ENCODE data around the gene ADCY9. TPM values are rescaled to one million over a fixed set of nuclear protein-coding genes. Genes with fewer than 3 reads are reported as not detected.

Gene ADCY9
- total RNA-seq, 2 donors from 2014 or later: 4.1 to 9.4 TPM

GRCh38 chr16:4137438-4137837 lies 21.2 kb upstream of the ADCY9 start:
- no peak for ATAC-seq (replicated peaks)
- H3K9me3 Mint-ChIP-seq: no peaks in the 10 kb centered on the region
- H3K36me3 Mint-ChIP-seq (ENCODE audit: low read depth): no peaks in the 10 kb centered on the region
- peaks cover 8% of the 10 kb centered on the region for H3K27me3 Mint-ChIP-seq
- H3K4me1 Mint-ChIP-seq: peaks cover 6% of the 10 kb centered on the region
- no peak overlapping the region for H3K27ac Mint-ChIP-seq
- H3K4me3 Mint-ChIP-seq: no peak overlapping the region

GRCh38 chr16:4136229-4136813 lies 20.1 kb upstream of the ADCY9 start:
- Mint-ChIP-seq H3K36me3 (ENCODE audit: low read depth) (no peaks in the 10 kb centered on the region), H3K4me3 (no peak overlapping the region), H3K9me3 (no peaks in the 10 kb centered on the region), H3K4me1 (peaks cover 6% of the 10 kb centered on the region), H3K27me3 (peaks cover 10% of the 10 kb centered on the region), H3K27ac (no peak overlapping the region)
- ATAC-seq (replicated peaks): no peak

- no peak overlapping the region for H3K4me3 Mint-ChIP-seq
- no peaks in the 10 kb centered on the region for H3K9me3 Mint-ChIP-seq
- no peak overlapping the region for H3K27ac Mint-ChIP-seq
- peaks cover 11% of the 10 kb centered on the region for H3K27me3 Mint-ChIP-seq
- peaks cover 6% of the 10 kb centered on the region for H3K4me1 Mint-ChIP-seq
- H3K36me3 Mint-ChIP-seq (ENCODE audit: low read depth): no peaks in the 10 kb centered on the region
- no peak for ATAC-seq (replicated peaks)
Observed at GRCh38 chr16:4135537-4135936, 19.3 kb upstream of the ADCY9 start.

GRCh38 chr16:4133897-4134372 lies 17.7 kb upstream of the ADCY9 start:
- H3K27me3 Mint-ChIP-seq: peaks cover 16% of the 10 kb centered on the region
- H3K36me3 Mint-ChIP-seq (ENCODE audit: low read depth): no peaks in the 10 kb centered on the region
- peaks cover 6% of the 10 kb centered on the region for H3K4me1 Mint-ChIP-seq
- H3K27ac Mint-ChIP-seq: no peak overlapping the region
- H3K4me3 Mint-ChIP-seq: no peak overlapping the region
- H3K9me3 Mint-ChIP-seq: no peaks in the 10 kb centered on the region
- ATAC-seq (replicated peaks): no peak

GRCh38 chr16:4131621-4132020 lies 15.4 kb upstream of the ADCY9 start:
- H3K4me3 Mint-ChIP-seq: no peak overlapping the region
- ATAC-seq (replicated peaks): no peak
- H3K9me3 Mint-ChIP-seq: no peaks in the 10 kb centered on the region
- H3K4me1 Mint-ChIP-seq: peaks cover 6% of the 10 kb centered on the region
- no peak overlapping the region for H3K27ac Mint-ChIP-seq
- H3K27me3 Mint-ChIP-seq: peaks cover 16% of the 10 kb centered on the region
- no peaks in the 10 kb centered on the region for H3K36me3 Mint-ChIP-seq (ENCODE audit: low read depth)

- no peaks in the 10 kb centered on the region for H3K9me3 Mint-ChIP-seq
- H3K4me1 Mint-ChIP-seq: no peaks in the 10 kb centered on the region
- no peak for ATAC-seq (replicated peaks)
- H3K36me3 Mint-ChIP-seq (ENCODE audit: low read depth): no peaks in the 10 kb centered on the region
- H3K4me3 Mint-ChIP-seq: no peak overlapping the region
- no peak overlapping the region for H3K27ac Mint-ChIP-seq
- H3K27me3 Mint-ChIP-seq: peaks cover 8% of the 10 kb centered on the region
Observed at GRCh38 chr16:4124535-4125294, 8.5 kb upstream of the ADCY9 start.

- Mint-ChIP-seq H3K27me3 (peaks cover 6% of the 10 kb centered on the region), H3K9me3 (no peaks in the 10 kb centered on the region), H3K4me3 (no peak overlapping the region), H3K4me1 (no peaks in the 10 kb centered on the region), H3K27ac (no peak overlapping the region), H3K36me3 (ENCODE audit: low read depth) (no peaks in the 10 kb centered on the region)
- ATAC-seq (replicated peaks): no peak
Observed at GRCh38 chr16:4123616-4124300, 7.5 kb upstream of the ADCY9 start.

- no peak for ATAC-seq (replicated peaks)
- Mint-ChIP-seq H3K4me1 (peaks cover 4% of the 10 kb centered on the region), H3K36me3 (ENCODE audit: low read depth) (no peaks in the 10 kb centered on the region), H3K27ac (no peak overlapping the region), H3K27me3 (peaks cover 6% of the 10 kb centered on the region), H3K4me3 (no peak overlapping the region), H3K9me3 (no peaks in the 10 kb centered on the region)
Observed at GRCh38 chr16:4120176-4120575, 3.9 kb upstream of the ADCY9 start.

- H3K9me3 Mint-ChIP-seq: no peaks in the 10 kb centered on the region
- ATAC-seq (replicated peaks): no peak
- H3K4me1 Mint-ChIP-seq: peaks cover 25% of the 10 kb centered on the region
- H3K4me3 Mint-ChIP-seq: peak overlapping the region; percentile 76
- peaks cover 12% of the 10 kb centered on the region for H3K36me3 Mint-ChIP-seq (ENCODE audit: low read depth)
- no peak overlapping the region for H3K27ac Mint-ChIP-seq
- peaks cover 3% of the 10 kb centered on the region for H3K27me3 Mint-ChIP-seq
Observed at GRCh38 chr16:4117250-4117578, 972 bp upstream of the ADCY9 start.

GRCh38 chr16:4115949-4116318 lies 308 bp downstream of the ADCY9 start:
- H3K27me3 Mint-ChIP-seq: peaks cover 3% of the 10 kb centered on the region
- H3K36me3 Mint-ChIP-seq (ENCODE audit: low read depth): peaks cover 12% of the 10 kb centered on the region
- no peak overlapping the region for H3K27ac Mint-ChIP-seq
- no peaks in the 10 kb centered on the region for H3K9me3 Mint-ChIP-seq
- peak; percentile 31 for ATAC-seq (replicated peaks)
- H3K4me1 Mint-ChIP-seq: peaks cover 36% of the 10 kb centered on the region
- H3K4me3 Mint-ChIP-seq: peak overlapping the region; percentile 71

GRCh38 chr16:4115209-4115948 lies 863 bp downstream of the ADCY9 start:
- peak; percentile 52 for ATAC-seq (replicated peaks)
- H3K9me3 Mint-ChIP-seq: no peaks in the 10 kb centered on the region
- no peak overlapping the region for H3K27ac Mint-ChIP-seq
- H3K36me3 Mint-ChIP-seq (ENCODE audit: low read depth): peaks cover 12% of the 10 kb centered on the region
- H3K4me1 Mint-ChIP-seq: peaks cover 40% of the 10 kb centered on the region
- H3K27me3 Mint-ChIP-seq: peaks cover 3% of the 10 kb centered on the region
- peak overlapping the region; percentile 71 for H3K4me3 Mint-ChIP-seq

- ATAC-seq (replicated peaks): no peak
- peak overlapping the region; percentile 71 for H3K4me3 Mint-ChIP-seq
- peaks cover 17% of the 10 kb centered on the region for H3K36me3 Mint-ChIP-seq (ENCODE audit: low read depth)
- H3K27ac Mint-ChIP-seq: peak overlapping the region; percentile 25
- peaks cover 3% of the 10 kb centered on the region for H3K27me3 Mint-ChIP-seq
- H3K9me3 Mint-ChIP-seq: no peaks in the 10 kb centered on the region
- H3K4me1 Mint-ChIP-seq: peaks cover 46% of the 10 kb centered on the region
Observed at GRCh38 chr16:4114257-4115208, 1.7 kb downstream of the ADCY9 start.

GRCh38 chr16:4113358-4114256 lies 2.6 kb downstream of the ADCY9 start:
- Mint-ChIP-seq H3K4me1 (peaks cover 53% of the 10 kb centered on the region), H3K36me3 (ENCODE audit: low read depth) (peaks cover 17% of the 10 kb centered on the region), H3K27me3 (no peaks in the 10 kb centered on the region)

More at GRCh38 chr16:4113358-4114256, 2.6 kb downstream of the ADCY9 start:
- H3K27ac Mint-ChIP-seq: no peak overlapping the region
- H3K4me3 Mint-ChIP-seq: peak overlapping the region; percentile 71
- H3K9me3 Mint-ChIP-seq: no peaks in the 10 kb centered on the region
- no peak for ATAC-seq (replicated peaks)

Data from activated T-helper 17 cell treated with anti-CD3 and anti-CD28 coated beads, Interleukin-2, amount 50 U/mL, for 72 hours (primary cell).